Measurements from ENCODE around the gene ATP9B.

The ATP9B gene

DNA sequence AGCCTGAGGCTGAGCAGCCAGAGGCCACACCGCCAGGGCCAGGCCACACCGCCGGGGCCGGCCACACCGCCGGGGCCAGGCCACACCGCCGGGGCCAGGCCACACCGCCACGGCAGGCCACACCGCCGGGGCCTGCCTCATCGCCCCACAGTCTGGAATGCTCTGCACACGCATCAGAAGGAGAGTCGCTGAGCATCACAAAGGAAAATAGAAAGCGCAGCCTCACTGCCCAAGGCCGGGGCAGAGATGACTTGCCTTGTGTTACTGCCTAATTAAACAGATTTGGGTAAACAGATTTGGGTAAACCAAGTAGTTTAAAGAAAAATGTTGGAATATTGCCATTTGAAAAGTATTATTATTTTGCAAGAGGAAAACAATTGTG lies 316.1 kb downstream of the ATP9B start:
- TF ChIP-seq, protein P1, sequence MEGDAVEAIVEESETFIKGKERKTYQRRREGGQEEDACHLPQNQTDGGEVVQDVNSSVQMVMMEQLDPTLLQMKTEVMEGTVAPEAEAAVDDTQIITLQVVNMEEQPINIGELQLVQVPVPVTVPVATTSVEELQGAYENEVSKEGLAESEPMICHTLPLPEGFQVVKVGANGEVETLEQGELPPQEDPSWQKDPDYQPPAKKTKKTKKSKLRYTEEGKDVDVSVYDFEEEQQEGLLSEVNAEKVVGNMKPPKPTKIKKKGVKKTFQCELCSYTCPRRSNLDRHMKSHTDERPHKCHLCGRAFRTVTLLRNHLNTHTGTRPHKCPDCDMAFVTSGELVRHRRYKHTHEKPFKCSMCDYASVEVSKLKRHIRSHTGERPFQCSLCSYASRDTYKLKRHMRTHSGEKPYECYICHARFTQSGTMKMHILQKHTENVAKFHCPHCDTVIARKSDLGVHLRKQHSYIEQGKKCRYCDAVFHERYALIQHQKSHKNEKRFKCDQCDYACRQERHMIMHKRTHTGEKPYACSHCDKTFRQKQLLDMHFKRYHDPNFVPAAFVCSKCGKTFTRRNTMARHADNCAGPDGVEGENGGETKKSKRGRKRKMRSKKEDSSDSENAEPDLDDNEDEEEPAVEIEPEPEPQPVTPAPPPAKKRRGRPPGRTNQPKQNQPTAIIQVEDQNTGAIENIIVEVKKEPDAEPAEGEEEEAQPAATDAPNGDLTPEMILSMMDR (IDR thresholded peaks at IDR 0.05; ENCODE audit: control insufficient read depth, extremely low read depth, insufficient read depth) = no peak
- no peak overlapping the region for H3K4me3 ChIP-seq (ENCODE audit: low read depth, low read length)
- no peak for DNase-seq (ENCODE audit: low read depth)

DNA sequence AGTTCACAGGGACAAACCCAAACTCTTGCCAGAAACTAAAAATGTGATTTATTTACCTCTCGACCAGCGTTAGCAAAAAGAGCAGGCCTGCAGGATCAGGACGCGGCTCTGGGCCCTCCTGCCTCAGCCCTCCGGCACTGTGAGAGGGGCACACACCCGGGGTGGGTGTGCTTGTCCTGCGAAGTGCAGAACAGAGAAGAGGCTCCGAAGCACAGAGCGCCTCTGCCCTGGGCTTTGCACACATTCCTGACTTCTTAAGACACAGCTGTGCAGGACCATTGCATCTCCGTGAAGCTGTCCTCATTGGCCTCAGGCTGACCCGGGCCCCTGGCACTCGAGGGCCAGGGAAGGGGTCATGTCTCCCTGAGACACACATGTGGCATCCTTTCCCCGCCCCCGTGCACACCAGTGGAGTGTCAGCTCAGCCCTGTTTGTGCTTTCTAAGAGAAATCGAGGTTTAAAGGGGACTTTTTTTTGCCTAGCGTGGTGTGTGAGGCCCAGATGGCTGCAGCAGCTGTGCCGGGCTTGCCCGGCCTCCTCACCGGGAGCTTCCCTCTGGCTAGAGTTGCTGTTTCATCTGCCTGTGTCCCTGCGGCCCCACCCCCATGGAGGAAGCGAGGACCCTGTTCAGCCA lies 316.6 kb downstream of the ATP9B start:
- TF ChIP-seq, protein P1 (IDR thresholded peaks at IDR 0.05; ENCODE audit: control insufficient read depth, extremely low read depth, insufficient read depth) = no peak
- H3K4me3 ChIP-seq (ENCODE audit: low read depth, low read length) = no peak overlapping the region
- DNase-seq (ENCODE audit: low read depth) = no peak

DNA sequence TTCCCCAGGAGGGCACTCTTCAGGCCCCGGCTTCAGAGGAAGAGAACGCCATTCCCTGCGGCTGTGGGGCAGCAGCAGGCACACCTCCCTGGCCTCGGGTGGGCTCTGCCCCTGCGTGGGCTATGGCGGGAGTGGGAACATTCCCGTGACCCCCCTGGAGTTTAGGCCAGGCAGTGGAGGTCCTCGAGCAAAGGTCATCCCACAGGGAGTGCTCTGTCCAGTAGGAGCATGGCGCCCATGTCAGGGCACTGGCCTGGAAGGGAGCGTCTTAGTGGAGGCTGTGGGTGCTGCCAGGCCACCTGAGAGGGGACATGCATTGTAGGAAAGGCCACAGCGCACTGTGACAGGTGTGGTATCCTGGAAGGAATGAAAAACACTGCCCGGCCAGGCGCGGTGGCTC lies 317.4 kb downstream of the ATP9B start:
- H3K4me3 ChIP-seq (ENCODE audit: low read depth, low read length) = no peak overlapping the region
- no peak for DNase-seq (ENCODE audit: low read depth)
- TF ChIP-seq, protein P1 (IDR thresholded peaks at IDR 0.05; ENCODE audit: control insufficient read depth, extremely low read depth, insufficient read depth) = no peak

DNA sequence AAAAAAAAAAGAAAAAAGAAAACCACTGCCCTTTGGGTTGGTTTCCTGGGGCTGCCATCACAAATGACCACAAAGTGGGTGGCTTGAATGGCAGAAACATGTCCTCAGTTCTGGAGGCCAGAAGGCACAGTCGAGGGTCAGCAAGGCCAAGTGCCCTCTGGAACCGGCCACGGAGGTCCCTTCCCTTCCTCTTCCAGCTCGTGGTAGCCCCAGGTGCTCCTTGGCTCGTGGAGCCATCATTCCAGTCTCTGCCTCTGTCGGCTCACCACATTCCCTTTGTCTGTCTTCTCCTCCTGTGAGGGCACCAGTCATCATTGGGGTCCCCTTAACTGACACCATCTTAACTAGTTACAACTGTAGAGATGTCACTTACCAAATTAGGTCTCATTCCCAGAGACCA lies 318.0 kb downstream of the ATP9B start:
- TF ChIP-seq, protein P1 (IDR thresholded peaks at IDR 0.05; ENCODE audit: control insufficient read depth, extremely low read depth, insufficient read depth) = no peak
- no peak for DNase-seq (ENCODE audit: low read depth)
- no peak overlapping the region for H3K4me3 ChIP-seq (ENCODE audit: low read depth, low read length)

DNA sequence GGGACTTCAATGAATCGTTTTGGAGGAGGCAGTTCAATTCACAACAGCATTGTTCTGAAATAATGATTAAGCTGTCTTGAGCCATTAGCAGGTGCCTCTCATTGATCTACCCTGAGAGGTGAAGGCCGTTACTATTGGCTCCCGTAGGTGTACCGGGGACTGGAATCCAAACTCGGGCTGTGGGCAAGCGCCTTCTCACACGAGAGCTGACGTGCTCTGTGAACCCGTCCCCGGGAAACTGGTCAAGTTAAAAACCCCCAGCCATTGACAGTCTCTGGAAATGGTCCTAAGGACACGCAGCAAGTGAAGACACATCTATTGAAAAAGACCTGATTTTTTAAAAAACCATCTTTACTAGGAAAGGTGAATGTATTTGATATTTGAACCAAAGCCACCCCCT lies 318.4 kb downstream of the ATP9B start:
- H3K4me3 ChIP-seq (ENCODE audit: low read depth, low read length) = no peak overlapping the region
- TF ChIP-seq, protein P1 (IDR thresholded peaks at IDR 0.05; ENCODE audit: control insufficient read depth, extremely low read depth, insufficient read depth) = no peak
- no peak for DNase-seq (ENCODE audit: low read depth)

DNA sequence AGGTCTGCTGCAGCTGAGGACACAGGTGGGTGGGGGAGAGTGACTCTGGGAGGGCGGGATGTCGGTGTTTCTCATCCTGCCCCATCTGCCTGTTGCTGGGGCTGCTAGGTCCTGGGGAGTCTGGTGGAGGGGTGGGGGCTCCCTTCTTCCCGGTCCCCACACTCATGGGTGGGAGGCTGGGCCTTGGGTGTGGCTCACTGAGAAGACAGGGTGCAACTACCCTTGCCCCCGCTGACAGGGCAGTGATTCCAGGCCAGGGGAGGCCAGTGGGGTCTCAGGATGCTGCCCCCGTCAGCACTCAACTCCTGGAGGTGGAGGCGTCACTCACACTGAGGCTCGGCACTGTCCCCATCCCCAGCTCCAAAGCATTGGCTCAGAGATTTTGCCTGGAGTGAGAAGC lies 318.8 kb downstream of the ATP9B start:
- no peak overlapping the region for H3K4me3 ChIP-seq (ENCODE audit: low read depth, low read length)
- DNase-seq (ENCODE audit: low read depth) = no peak
- TF ChIP-seq, protein P1 (IDR thresholded peaks at IDR 0.05; ENCODE audit: control insufficient read depth, extremely low read depth, insufficient read depth) = no peak

DNA sequence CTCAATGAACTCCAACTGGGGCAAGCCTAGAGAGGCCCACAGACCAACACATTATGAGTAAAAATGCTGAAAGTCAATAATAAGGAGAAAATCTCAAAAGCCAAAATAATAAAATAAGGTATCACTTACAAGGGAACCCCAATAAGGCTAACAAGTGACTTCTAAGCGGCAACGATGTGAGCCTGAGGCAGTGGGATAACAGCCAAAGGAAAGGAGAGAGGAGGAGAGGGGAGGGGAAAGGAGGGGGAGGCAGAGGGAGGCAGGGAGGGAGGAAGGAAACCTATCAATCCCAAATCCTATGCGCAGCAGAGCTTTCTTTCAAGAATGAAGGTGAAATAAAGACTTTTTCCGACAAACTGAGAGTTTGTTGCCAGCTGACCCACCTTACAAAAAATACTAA lies 320.5 kb downstream of the ATP9B start:
- TF ChIP-seq, protein P1 (IDR thresholded peaks at IDR 0.05; ENCODE audit: control insufficient read depth, extremely low read depth, insufficient read depth) = no peak
- no peak overlapping the region for H3K4me3 ChIP-seq (ENCODE audit: low read depth, low read length)
- DNase-seq (ENCODE audit: low read depth) = no peak

Measured in LNCaP clone FGC (cell line).